Muscle of arm (tissue), 12 donors: ENCODE data around the gene ITGA1. TPM values are rescaled to one million over a fixed set of nuclear protein-coding genes. Genes with fewer than 3 reads are reported as not detected.

Source experiments
- DNase-seq: peaks from one replicate; pipeline ENCODE4 v3.0.0-alpha.2; 2013
- polyA plus RNA-seq, 12 donors: library from polyadenylated mRNA; unstranded; fragments of 120-200 nt; gene quantifications; one replicate each; pipeline ENCODE4 v1.2.1, GENCODE V29; 2013; ENCODE audit not compliant: insufficient read length in 12 of 12

Gene ITGA1
- polyA plus RNA-seq, 12 donors: 19.2 to 29.5 (median 27.2) TPM; not detected in 1

- DNase-seq: no peak
These were observed 17.3 kb upstream of the ITGA1 start for GRCh38 chr5:52770287-52770939.

- DNase-seq: no peak
These were observed 16.2 kb upstream of the ITGA1 start for GRCh38 chr5:52771343-52772039.

GRCh38 chr5:52772668-52773067, 15.0 kb upstream of the ITGA1 start:
- DNase-seq: no peak

- no peak for DNase-seq
These were observed 14.4 kb upstream of the ITGA1 start for GRCh38 chr5:52773342-52773741.

- no peak for DNase-seq
These were observed 13.7 kb upstream of the ITGA1 start for GRCh38 chr5:52774005-52774410.

- no peak for DNase-seq
These were observed 11.6 kb upstream of the ITGA1 start for GRCh38 chr5:52776116-52776515.

GRCh38 chr5:52777186-52777585, 10.5 kb upstream of the ITGA1 start:
- no peak for DNase-seq

- no peak for DNase-seq
These were observed 8.9 kb upstream of the ITGA1 start for GRCh38 chr5:52778781-52779180.

GRCh38 chr5:52779213-52779612, 8.5 kb upstream of the ITGA1 start:
- DNase-seq: no peak

- no peak for DNase-seq
These were observed 4.3 kb upstream of the ITGA1 start for GRCh38 chr5:52783226-52783959.

- no peak for DNase-seq
These were observed 3.0 kb upstream of the ITGA1 start for GRCh38 chr5:52784737-52785136.

- no peak for DNase-seq
These were observed 1.3 kb upstream of the ITGA1 start for GRCh38 chr5:52786391-52786790.

GRCh38 chr5:52786949-52787599, 642 bp upstream of the ITGA1 start:
- DNase-seq: no peak

GRCh38 chr5:52788505-52788821, 747 bp downstream of the ITGA1 start:
- DNase-seq: no peak

GRCh38 chr5:52789378-52789777, 1.7 kb downstream of the ITGA1 start:
- no peak for DNase-seq

- no peak for DNase-seq
These were observed 2.1 kb downstream of the ITGA1 start for GRCh38 chr5:52789851-52790250.

- DNase-seq: no peak
These were observed 3.6 kb downstream of the ITGA1 start for GRCh38 chr5:52791366-52791765.

- DNase-seq: no peak
These were observed 6.8 kb downstream of the ITGA1 start for GRCh38 chr5:52794519-52794918.

GRCh38 chr5:52796031-52796430, 8.3 kb downstream of the ITGA1 start:
- DNase-seq: no peak

GRCh38 chr5:52796516-52797103, 8.9 kb downstream of the ITGA1 start:
- no peak for DNase-seq

- DNase-seq: no peak
These were observed 11.2 kb downstream of the ITGA1 start for GRCh38 chr5:52798938-52799337.

GRCh38 chr5:52799358-52799982, 11.8 kb downstream of the ITGA1 start:
- DNase-seq: peak; percentile 79
